Hepatocyte (in vitro differentiated cells): ENCODE data around the gene SNRPB. TPM values are rescaled to one million over a fixed set of nuclear protein-coding genes. Genes with fewer than 3 reads are reported as not detected.

Experiments used
- DNase-seq: peaks from one replicate; pipeline ENCODE4 v3.0.0-alpha.2; 2016; ENCODE audit warnings: low spot score
- H2AFZ ChIP-seq: fragments of 200-600 bp; sonication (generic); 2 replicates; pipeline ENCODE4 v1.6.0; 2016; ENCODE audit warnings: antibody characterized with exemption, mild to moderate bottlenecking
- H3K27ac ChIP-seq: fragments of 200-600 bp; sonication (generic); 2 replicates; pipeline ENCODE4 v1.5.1; 2016; ENCODE audit warnings: mild to moderate bottlenecking
- H3K27me3 ChIP-seq: fragments of 200-600 bp; sonication (generic); 2 replicates; pipeline ENCODE4 v1.6.1; 2016
- H3K36me3 ChIP-seq: fragments of 200-600 bp; sonication (generic); replicated peaks from 2 replicates; pipeline ENCODE4 v1.5.1; 2016; ENCODE audit warnings: low read depth; ENCODE audit not compliant: insufficient read depth
- H3K4me1 ChIP-seq: fragments of 200-600 bp; sonication (generic); 2 replicates; pipeline ENCODE4 v1.5.1; 2016; ENCODE audit warnings: mild to moderate bottlenecking, moderate library complexity; ENCODE audit not compliant: insufficient read depth
- H3K4me2 ChIP-seq: fragments of 200-600 bp; sonication (generic); 2 replicates; pipeline ENCODE4 v1.6.0; 2016
- H3K4me3 ChIP-seq: fragments of 200-600 bp; sonication (generic); 2 replicates; pipeline ENCODE4 v1.5.1; 2016; ENCODE audit warnings: mild to moderate bottlenecking
- H3K79me2 ChIP-seq: fragments of 200-600 bp; sonication (generic); 2 replicates; pipeline ENCODE4 v1.6.0; 2017; ENCODE audit warnings: mild to moderate bottlenecking
- H3K9me2 ChIP-seq: fragments of 200-600 bp; sonication (generic); replicated peaks from 2 replicates; pipeline ENCODE4 v1.6.0; 2017; ENCODE audit warnings: mild to moderate bottlenecking; ENCODE audit not compliant: insufficient read depth
- H3K9me3 ChIP-seq: fragments of 200-600 bp; sonication (generic); 2 replicates; pipeline ENCODE4 v1.5.1; 2016; ENCODE audit warnings: low read depth, mild to moderate bottlenecking
- H4K20me1 ChIP-seq: fragments of 200-600 bp; sonication (generic); 2 replicates; pipeline ENCODE4 v1.6.0; 2016; ENCODE audit warnings: mild to moderate bottlenecking; ENCODE audit not compliant: insufficient read depth, poor library complexity, severe bottlenecking
- CTCF ChIP-seq: fragments of 200-600 bp; sonication (generic); IDR thresholded peaks from 2 replicates; pipeline ENCODE4 v1.5.1; 2016; ENCODE audit warnings: antibody characterized with exemption, mild to moderate bottlenecking; ENCODE audit not compliant: poor library complexity
- EZH2 ChIP-seq: fragments of 200-600 bp; sonication (generic); IDR thresholded peaks from 2 replicates; pipeline ENCODE4 v1.6.1; 2016; ENCODE audit warnings: antibody characterized with exemption, mild to moderate bottlenecking, borderline replicate concordance
- EZH2phosphoT487 ChIP-seq: fragments of 200-600 bp; sonication (generic); IDR thresholded peaks from one replicate; pipeline ENCODE4 v1.6.1; 2018; ENCODE audit warnings: antibody characterized with exemption, mild to moderate bottlenecking, low read depth, moderate library complexity; ENCODE audit not compliant: unreplicated experiment, severe bottlenecking
- WGBS: methylation state at CpG from one replicate; pipeline ENCODE4 v1.1.6; 2016; ENCODE audit warnings: low lambda C conversion rate; ENCODE audit errors: missing lambda C conversion rate; 5-methylcytosine and 5-hydroxymethylcytosine counted together
- polyA plus RNA-seq: library from polyadenylated mRNA; unstranded; fragments of >200 nt; fragmentation: Nextera tagmentation; extraction: Ambion mirVana; gene quantifications from 2 replicates; pipeline ENCODE4 v1.2.1, GENCODE V29; 2016
- small RNA-seq: library from RNA; depleted of rRNA; stranded (forward); fragments of <200 nt; gene quantifications from one replicate; pipeline ENCODE3, GENCODE V24; 2014
- total RNA-seq: library from RNA; depleted of rRNA; stranded (reverse); fragments of >200 nt; gene quantifications from 2 replicates; pipeline ENCODE4 v1.2.3, GENCODE V29; 2014

The SNRPB gene
- total and polyA plus RNA-seq, 2 experiments from 2014 or later = 201 to 219 TPM

GRCh38 chr20:2417213-2417541 lies 53.4 kb downstream of the SNRPB start:
- Histone ChIP-seq H3K36me3 (no peaks in the 10 kb centered on the region), H3K4me2 (no peak overlapping the region), H3K27ac (no peak overlapping the region), H3K4me3 (no peak overlapping the region), H3K9me3 (no peaks in the 10 kb centered on the region), H3K9me2 (no peaks in the 10 kb centered on the region), H3K4me1 (no peaks in the 10 kb centered on the region), H2AFZ (no peak overlapping the region), H3K79me2 (no peaks in the 10 kb centered on the region), H4K20me1 (no peaks in the 10 kb centered on the region), H3K27me3 (no peaks in the 10 kb centered on the region)
- no peak for TF ChIP-seq CTCF
- no peak for TF ChIP-seq EZH2
- TF ChIP-seq EZH2phosphoT487 = no peak
- WGBS = 90% methylated on average over 13 of the region's 14 CpGs
- DNase-seq = no peak

DNA sequence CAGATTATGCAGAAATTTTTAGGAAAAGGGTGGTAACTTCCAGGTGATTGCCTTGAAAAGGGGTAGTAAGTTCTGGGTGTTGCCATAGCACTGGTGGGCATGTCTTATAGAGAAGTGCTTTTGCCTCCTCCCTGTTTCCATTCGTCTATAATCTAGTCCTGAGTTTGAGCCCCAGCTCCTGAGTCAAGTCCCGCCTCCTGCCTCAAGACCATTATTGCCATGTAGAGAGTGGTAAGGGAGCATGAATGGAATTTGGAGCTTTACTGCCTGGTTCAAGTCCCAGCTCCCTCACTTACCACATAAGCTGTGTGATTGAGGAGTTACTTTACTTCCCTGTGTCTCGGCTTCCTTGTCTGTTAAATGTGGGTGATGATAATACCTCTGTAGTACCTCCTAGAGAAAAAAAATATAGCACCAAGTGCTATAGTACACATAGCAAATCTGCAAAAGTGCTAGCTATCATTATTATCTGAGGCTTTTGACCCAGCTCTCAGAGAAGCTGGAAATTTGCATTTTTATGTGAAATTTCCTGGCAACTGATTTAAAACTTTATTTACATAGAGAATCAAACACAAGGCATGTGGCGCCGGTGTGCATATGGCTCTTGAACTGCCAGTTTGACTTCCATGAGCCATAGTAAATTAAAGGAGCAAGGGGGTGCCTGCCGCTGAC lies 53.9 kb downstream of the SNRPB start:
- H3K79me2 ChIP-seq = no peaks in the 10 kb centered on the region
- no peak overlapping the region for H2AFZ ChIP-seq
- H3K27ac ChIP-seq = no peak overlapping the region
- no peaks in the 10 kb centered on the region for H3K9me3 ChIP-seq
- no peaks in the 10 kb centered on the region for H3K36me3 ChIP-seq
- WGBS = 84% methylated on average over 6 of the region's 6 CpGs
- no peak overlapping the region for H3K4me3 ChIP-seq
- DNase-seq = no peak
- H3K27me3 ChIP-seq = no peaks in the 10 kb centered on the region
- H3K4me1 ChIP-seq = no peaks in the 10 kb centered on the region
- H3K4me2 ChIP-seq = no peak overlapping the region
- H3K9me2 ChIP-seq = no peaks in the 10 kb centered on the region
- H4K20me1 ChIP-seq = no peaks in the 10 kb centered on the region
- no peak for TF ChIP-seq EZH2phosphoT487
- TF ChIP-seq EZH2 = no peak
- no peak for TF ChIP-seq CTCF

Small RNA genes within 50 kb of the gene (small RNA-seq; reads per million reads assigned to genes)
- not detected for gene RF00019

Other genes starting within 250 kb of the SNRPB start
- gene TGM3, start 174.8 kb downstream of the SNRPB start, total RNA-seq = 0.23 TPM in 1 of 2 replicates, not detected in the other
- 0.15 TPM in 1 of 2 replicates, not detected in the other for gene TGM3, start 174.8 kb downstream of the SNRPB start, polyA plus RNA-seq
- gene TGM6, start 89.9 kb downstream of the SNRPB start, total RNA-seq = not detected in 2 replicates
- not detected in 2 replicates for gene TGM6, start 89.9 kb downstream of the SNRPB start, polyA plus RNA-seq
- 7.0 and 7.7 TPM in 2 replicates for gene ZNF343, start 38.1 kb upstream of the SNRPB start, total RNA-seq
- 4.4 and 6.2 TPM in 2 replicates for gene ZNF343, start 38.1 kb upstream of the SNRPB start, polyA plus RNA-seq
- not detected in 2 replicates for gene TMC2, start 65.8 kb upstream of the SNRPB start, total RNA-seq
- not detected in 2 replicates for gene TMC2, start 65.8 kb upstream of the SNRPB start, polyA plus RNA-seq
- gene NOP56, start 181.8 kb upstream of the SNRPB start, total RNA-seq = 102 TPM in 2 replicates
- 190 and 192 TPM in 2 replicates for gene NOP56, start 181.8 kb upstream of the SNRPB start, polyA plus RNA-seq
- gene IDH3B, start 193.4 kb upstream of the SNRPB start, total RNA-seq = 91.4 and 93.8 TPM in 2 replicates
- gene IDH3B, start 193.4 kb upstream of the SNRPB start, polyA plus RNA-seq = 91.1 and 128 TPM in 2 replicates
- gene EBF4, start 222.0 kb upstream of the SNRPB start, total RNA-seq = 10.7 and 11.6 TPM in 2 replicates
- 17.9 and 27.1 TPM in 2 replicates for gene EBF4, start 222.0 kb upstream of the SNRPB start, polyA plus RNA-seq